GM12878 (cell line): Measurements from ENCODE around the gene DNAJB11. TPM values are rescaled to one million over a fixed set of nuclear protein-coding genes. Genes with fewer than 3 reads are reported as not detected.

Source experiments
- CHD1 ChIP-seq: IDR thresholded peaks from 2 replicates; pipeline ENCODE4 v1.6.1; 2012; ENCODE audit warnings: low read depth, low read length, improper control_type of control experiment
- CHD2 ChIP-seq: IDR thresholded peaks from 2 replicates; pipeline ENCODE4 v1.6.1; 2011; ENCODE audit warnings: low read depth, low read length, improper control_type of control experiment, borderline replicate concordance
- EGR1 ChIP-seq, 2 experiments: IDR thresholded peaks; 1 replicate in 1 of 2; 2 replicates in 1 of 2; pipeline ENCODE4 v1.6.1; 2011 to 2012; ENCODE audit warnings: low read depth in 2 of 2, low read length in 2 of 2, borderline replicate concordance in 1 of 2, mild to moderate bottlenecking in 1 of 2, moderate library complexity in 1 of 2
- JUND ChIP-seq: IDR thresholded peaks from 2 replicates; pipeline ENCODE4 v1.6.1; 2012; ENCODE audit warnings: low read depth, mild to moderate bottlenecking, low read length, improper control_type of control experiment, moderate library complexity
- MAX ChIP-seq: IDR thresholded peaks from 2 replicates; pipeline ENCODE4 v1.6.1; 2012; ENCODE audit warnings: low read depth, low read length, improper control_type of control experiment
- NRF1 ChIP-seq: conservative IDR thresholded peaks from 2 replicates; pipeline ENCODE4 v1.6.1; 2011; ENCODE audit warnings: mild to moderate bottlenecking, low read depth, low read length, improper control_type of control experiment
- POLR2AphosphoS2 ChIP-seq: IDR thresholded peaks from 2 replicates; pipeline ENCODE4 v1.6.1; 2011; ENCODE audit warnings: low read depth, mild to moderate bottlenecking, low read length, improper control_type of control experiment, moderate library complexity
- RAD51 ChIP-seq: fragments of 450-650 bp; IDR thresholded peaks from 2 replicates; pipeline ENCODE4 v1.6.1; 2016; ENCODE audit warnings: moderate library complexity, mild to moderate bottlenecking, inconsistent platforms
- RBBP5 ChIP-seq: fragments of 200-600 bp; sonication (generic); conservative IDR thresholded peaks from 2 replicates; pipeline ENCODE4 v1.6.1; 2016
- TCF12 ChIP-seq: IDR thresholded peaks from 2 replicates; pipeline ENCODE4 v1.6.1; 2011; ENCODE audit warnings: low read depth, mild to moderate bottlenecking, low read length
- ZNF384 ChIP-seq: IDR thresholded peaks from 2 replicates; pipeline ENCODE4 v1.6.1; 2012; ENCODE audit warnings: low read depth, mild to moderate bottlenecking, low read length, improper control_type of control experiment, borderline replicate concordance
- polyA plus RNA-seq, 11 experiments: library from polyadenylated mRNA; depleted of rRNA in 4 of 11; unstranded in 6 of 11; stranded (reverse) in 5 of 11; fragments of >200 nt; fragmentation: Nextera tagmentation in 4 of 11; fragmentation: Illumina TruSeq in 1 of 11; extraction: Ambion mirVana in 4 of 11; extraction: Trizol in 1 of 11; gene quantifications; 1 replicate in 1 of 11; 2 replicates in 10 of 11; pipeline versions ENCODE4 v1.2.1 to v1.2.3, GENCODE V29; 2011 to 2016; ENCODE audit warnings: inconsistent platforms in 2 of 11, missing spikeins in 2 of 11, low read depth in 1 of 11
- total RNA-seq, 4 experiments: library from RNA; depleted of rRNA in 3 of 4; stranded (reverse); fragments of >200 nt in 3 of 4; fragmentation: Illumina TruSeq in 1 of 4; extraction: Trizol in 1 of 4; gene quantifications; 2 replicates each; pipeline versions ENCODE4 v1.2.1 to v1.2.3, GENCODE V29; 2013 to 2021
- TF ChIP-seq, protein P1 (sequence below): fragments of 450-650 bp; formaldehyde crosslinking; IDR thresholded peaks from 2 replicates; pipeline ENCODE4 v1.5.0; 2022; ENCODE audit warnings: mild to moderate bottlenecking, missing genetic modification characterization
- TF ChIP-seq, protein P2 (sequence below): fragments of 450-650 bp; IDR thresholded peaks from 2 replicates; pipeline ENCODE4 v1.6.1; 2017; ENCODE audit warnings: mild to moderate bottlenecking, moderate library complexity
- TF ChIP-seq, protein P3 (sequence below): fragments of 450-650 bp; IDR thresholded peaks from 2 replicates; pipeline ENCODE4 v1.6.1; 2017; ENCODE audit warnings: borderline replicate concordance
- TF ChIP-seq, protein P4 (sequence below): fragments of 450-650 bp; IDR thresholded peaks from 2 replicates; pipeline ENCODE4 v1.6.1; 2014; ENCODE audit warnings: mild to moderate bottlenecking
- TF ChIP-seq, protein P5 (sequence below): IDR thresholded peaks from 2 replicates; pipeline ENCODE4 v1.6.1; 2012; ENCODE audit warnings: low read depth, low read length, improper control_type of control experiment

Gene DNAJB11
- total and polyA plus RNA-seq, 10 of the 15 experiments (the other 5 are each of a cell fraction or from before 2014, with no cell fraction given), result 16.2 to 135 (median 57.8) TPM

GRCh38 chr3:186567072-186567921, 3.2 kb upstream of the DNAJB11 start, which contains the start of gene TBCCD1 (continued):
- TF ChIP-seq, protein P1, sequence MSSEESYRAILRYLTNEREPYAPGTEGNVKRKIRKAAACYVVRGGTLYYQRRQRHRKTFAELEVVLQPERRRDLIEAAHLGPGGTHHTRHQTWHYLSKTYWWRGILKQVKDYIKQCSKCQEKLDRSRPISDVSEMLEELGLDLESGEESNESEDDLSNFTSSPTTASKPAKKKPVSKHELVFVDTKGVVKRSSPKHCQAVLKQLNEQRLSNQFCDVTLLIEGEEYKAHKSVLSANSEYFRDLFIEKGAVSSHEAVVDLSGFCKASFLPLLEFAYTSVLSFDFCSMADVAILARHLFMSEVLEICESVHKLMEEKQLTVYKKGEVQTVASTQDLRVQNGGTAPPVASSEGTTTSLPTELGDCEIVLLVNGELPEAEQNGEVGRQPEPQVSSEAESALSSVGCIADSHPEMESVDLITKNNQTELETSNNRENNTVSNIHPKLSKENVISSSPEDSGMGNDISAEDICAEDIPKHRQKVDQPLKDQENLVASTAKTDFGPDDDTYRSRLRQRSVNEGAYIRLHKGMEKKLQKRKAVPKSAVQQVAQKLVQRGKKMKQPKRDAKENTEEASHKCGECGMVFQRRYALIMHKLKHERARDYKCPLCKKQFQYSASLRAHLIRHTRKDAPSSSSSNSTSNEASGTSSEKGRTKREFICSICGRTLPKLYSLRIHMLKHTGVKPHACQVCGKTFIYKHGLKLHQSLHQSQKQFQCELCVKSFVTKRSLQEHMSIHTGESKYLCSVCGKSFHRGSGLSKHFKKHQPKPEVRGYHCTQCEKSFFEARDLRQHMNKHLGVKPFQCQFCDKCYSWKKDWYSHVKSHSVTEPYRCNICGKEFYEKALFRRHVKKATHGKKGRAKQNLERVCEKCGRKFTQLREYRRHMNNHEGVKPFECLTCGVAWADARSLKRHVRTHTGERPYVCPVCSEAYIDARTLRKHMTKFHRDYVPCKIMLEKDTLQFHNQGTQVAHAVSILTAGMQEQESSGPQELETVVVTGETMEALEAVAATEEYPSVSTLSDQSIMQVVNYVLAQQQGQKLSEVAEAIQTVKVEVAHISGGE (CRISPR knock-in tag), result no peak
- 0 out of 2 replicates have a peak, but pooled peaks have one; percentile 9 for TF ChIP-seq JUND
- peak; percentile 83 for TF ChIP-seq NRF1
- peak; percentile 81 for TF ChIP-seq MAX
- no peak for TF ChIP-seq CHD1
- TF ChIP-seq, protein P2, sequence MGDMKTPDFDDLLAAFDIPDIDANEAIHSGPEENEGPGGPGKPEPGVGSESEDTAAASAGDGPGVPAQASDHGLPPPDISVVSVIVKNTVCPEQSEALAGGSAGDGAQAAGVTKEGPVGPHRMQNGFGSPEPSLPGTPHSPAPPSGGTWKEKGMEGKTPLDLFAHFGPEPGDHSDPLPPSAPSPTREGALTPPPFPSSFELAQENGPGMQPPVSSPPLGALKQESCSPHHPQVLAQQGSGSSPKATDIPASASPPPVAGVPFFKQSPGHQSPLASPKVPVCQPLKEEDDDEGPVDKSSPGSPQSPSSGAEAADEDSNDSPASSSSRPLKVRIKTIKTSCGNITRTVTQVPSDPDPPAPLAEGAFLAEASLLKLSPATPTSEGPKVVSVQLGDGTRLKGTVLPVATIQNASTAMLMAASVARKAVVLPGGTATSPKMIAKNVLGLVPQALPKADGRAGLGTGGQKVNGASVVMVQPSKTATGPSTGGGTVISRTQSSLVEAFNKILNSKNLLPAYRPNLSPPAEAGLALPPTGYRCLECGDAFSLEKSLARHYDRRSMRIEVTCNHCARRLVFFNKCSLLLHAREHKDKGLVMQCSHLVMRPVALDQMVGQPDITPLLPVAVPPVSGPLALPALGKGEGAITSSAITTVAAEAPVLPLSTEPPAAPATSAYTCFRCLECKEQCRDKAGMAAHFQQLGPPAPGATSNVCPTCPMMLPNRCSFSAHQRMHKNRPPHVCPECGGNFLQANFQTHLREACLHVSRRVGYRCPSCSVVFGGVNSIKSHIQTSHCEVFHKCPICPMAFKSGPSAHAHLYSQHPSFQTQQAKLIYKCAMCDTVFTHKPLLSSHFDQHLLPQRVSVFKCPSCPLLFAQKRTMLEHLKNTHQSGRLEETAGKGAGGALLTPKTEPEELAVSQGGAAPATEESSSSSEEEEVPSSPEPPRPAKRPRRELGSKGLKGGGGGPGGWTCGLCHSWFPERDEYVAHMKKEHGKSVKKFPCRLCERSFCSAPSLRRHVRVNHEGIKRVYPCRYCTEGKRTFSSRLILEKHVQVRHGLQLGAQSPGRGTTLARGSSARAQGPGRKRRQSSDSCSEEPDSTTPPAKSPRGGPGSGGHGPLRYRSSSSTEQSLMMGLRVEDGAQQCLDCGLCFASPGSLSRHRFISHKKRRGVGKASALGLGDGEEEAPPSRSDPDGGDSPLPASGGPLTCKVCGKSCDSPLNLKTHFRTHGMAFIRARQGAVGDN, result peak; percentile 72; the same call in 1 of the 2 replicates
- TF ChIP-seq, protein P3, sequence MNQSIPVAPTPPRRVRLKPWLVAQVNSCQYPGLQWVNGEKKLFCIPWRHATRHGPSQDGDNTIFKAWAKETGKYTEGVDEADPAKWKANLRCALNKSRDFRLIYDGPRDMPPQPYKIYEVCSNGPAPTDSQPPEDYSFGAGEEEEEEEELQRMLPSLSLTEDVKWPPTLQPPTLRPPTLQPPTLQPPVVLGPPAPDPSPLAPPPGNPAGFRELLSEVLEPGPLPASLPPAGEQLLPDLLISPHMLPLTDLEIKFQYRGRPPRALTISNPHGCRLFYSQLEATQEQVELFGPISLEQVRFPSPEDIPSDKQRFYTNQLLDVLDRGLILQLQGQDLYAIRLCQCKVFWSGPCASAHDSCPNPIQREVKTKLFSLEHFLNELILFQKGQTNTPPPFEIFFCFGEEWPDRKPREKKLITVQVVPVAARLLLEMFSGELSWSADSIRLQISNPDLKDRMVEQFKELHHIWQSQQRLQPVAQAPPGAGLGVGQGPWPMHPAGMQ, result no peak
- no peak for TF ChIP-seq RAD51
- peak in 1 of 2 experiments; percentile 74; a peak in 2 of 3 replicates for TF ChIP-seq EGR1 (IDR thresholded peaks at IDR 0.05; ENCODE audit: borderline replicate concordance in 1 of 2, low read depth in 2 of 2, low read length in 2 of 2)
- TF ChIP-seq POLR2AphosphoS2, result peak; percentile 94
- TF ChIP-seq ZNF384, result no peak
- TF ChIP-seq CHD2, result peak; percentile 81
- TF ChIP-seq, protein P4, sequence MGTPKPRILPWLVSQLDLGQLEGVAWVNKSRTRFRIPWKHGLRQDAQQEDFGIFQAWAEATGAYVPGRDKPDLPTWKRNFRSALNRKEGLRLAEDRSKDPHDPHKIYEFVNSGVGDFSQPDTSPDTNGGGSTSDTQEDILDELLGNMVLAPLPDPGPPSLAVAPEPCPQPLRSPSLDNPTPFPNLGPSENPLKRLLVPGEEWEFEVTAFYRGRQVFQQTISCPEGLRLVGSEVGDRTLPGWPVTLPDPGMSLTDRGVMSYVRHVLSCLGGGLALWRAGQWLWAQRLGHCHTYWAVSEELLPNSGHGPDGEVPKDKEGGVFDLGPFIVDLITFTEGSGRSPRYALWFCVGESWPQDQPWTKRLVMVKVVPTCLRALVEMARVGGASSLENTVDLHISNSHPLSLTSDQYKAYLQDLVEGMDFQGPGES, result peak; percentile 40; the same call in 1 of the 2 replicates
- TF ChIP-seq, protein P5, sequence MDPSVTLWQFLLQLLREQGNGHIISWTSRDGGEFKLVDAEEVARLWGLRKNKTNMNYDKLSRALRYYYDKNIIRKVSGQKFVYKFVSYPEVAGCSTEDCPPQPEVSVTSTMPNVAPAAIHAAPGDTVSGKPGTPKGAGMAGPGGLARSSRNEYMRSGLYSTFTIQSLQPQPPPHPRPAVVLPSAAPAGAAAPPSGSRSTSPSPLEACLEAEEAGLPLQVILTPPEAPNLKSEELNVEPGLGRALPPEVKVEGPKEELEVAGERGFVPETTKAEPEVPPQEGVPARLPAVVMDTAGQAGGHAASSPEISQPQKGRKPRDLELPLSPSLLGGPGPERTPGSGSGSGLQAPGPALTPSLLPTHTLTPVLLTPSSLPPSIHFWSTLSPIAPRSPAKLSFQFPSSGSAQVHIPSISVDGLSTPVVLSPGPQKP, result peak; percentile 57; the same call in 1 of the 2 replicates
- TF ChIP-seq TCF12, result peak; percentile 60; the same call in 1 of the 2 replicates
- no peak for TF ChIP-seq RBBP5
